Measurements from ENCODE around the gene TSPAN8. TPM values are rescaled to one million over a fixed set of nuclear protein-coding genes. Genes with fewer than 3 reads are reported as not detected.

The TSPAN8 gene
- total and polyA plus RNA-seq, 9 of the 15 experiments (the other 6 are each of a cell fraction or from before 2014, with no cell fraction given), result 0.11 to 0.55 (median 0.25) TPM; not detected in 2

DNA sequence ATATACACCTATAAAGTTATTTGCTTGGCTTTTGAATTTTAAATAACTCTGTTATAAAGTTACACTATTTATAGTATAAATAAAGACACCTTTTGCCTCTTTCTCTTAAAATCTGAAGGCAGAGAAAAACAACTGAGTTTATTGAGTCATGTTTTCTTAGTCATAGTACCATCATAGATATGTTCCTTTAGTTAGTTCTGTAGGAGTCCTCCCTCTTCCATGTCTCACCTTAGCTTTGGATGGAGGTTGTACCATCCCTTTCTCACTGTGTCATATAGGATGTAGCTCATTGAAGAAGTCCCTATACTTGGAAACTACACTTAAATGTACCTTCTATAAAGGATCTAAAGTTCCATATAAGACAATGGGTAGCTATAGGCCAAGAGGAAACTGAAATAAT lies 39.7 kb upstream of the TSPAN8 start:
- DNase-seq (ENCODE audit: extremely low read depth in 1 of 4, low spot score in 3 of 4) (no peak), ATAC-seq (no peak), FAIRE-seq (no peak)
- Histone ChIP-seq H3K4me1 (replicated peaks in 1 of 2; ENCODE audit: control insufficient read depth in 2 of 2, insufficient read depth in 2 of 2, low read length in 2 of 2) (no peaks in the 10 kb centered on the region), H3K9me3 (replicated peaks; ENCODE audit: control insufficient read depth, insufficient read depth, low read depth, low read length) (no peaks in the 10 kb centered on the region), H3K9ac (ENCODE audit: insufficient read depth in 1 of 2, low read depth in 2 of 2, low read length in 2 of 2) (no peak overlapping the region), H2AFZ (ENCODE audit: low read depth, low read length) (no peak overlapping the region), H3K79me2 (ENCODE audit: control insufficient read depth, insufficient read depth, low read length) (no peaks in the 10 kb centered on the region), H3K4me3 (no peak overlapping the region), H3K27ac (ENCODE audit: extremely low read depth, low read depth, low read length) (no peak overlapping the region), H3K9me1 (ENCODE audit: control insufficient read depth, insufficient read depth, low read length) (no peaks in the 10 kb centered on the region), H3K36me3 (ENCODE audit: control insufficient read depth, insufficient read depth, low read length) (no peaks in the 10 kb centered on the region), H4K20me1 (replicated peaks; ENCODE audit: control insufficient read depth, insufficient read depth, low read length) (no peaks in the 10 kb centered on the region), H3K4me2 (ENCODE audit: insufficient read depth, low read length) (no peak overlapping the region), H3K27me3 (ENCODE audit: control insufficient read depth in 2 of 2, insufficient read depth in 2 of 2, low read length in 2 of 2) (no peaks in the 10 kb centered on the region; a peak in 1 of 5 replicates)
- ChIA-PET CTCF (ENCODE audit: low intra/inter-chr PET ratio) (no interaction called here), POLR2A (interaction anchor here (0.6 to 0.9 kb wide), 2 partner anchors 8 to 19 kb away, joined by 3 read pairs; no protein-coding TSS in a partner anchor)
- intact Hi-C loops (cut with micrococcal nuclease), result no loop called here
- BruUV-seq (replicated peaks), result no TSS peak
- no peak for TF ChIP-seq NUFIP1 (IDR thresholded peaks at IDR 0.05; ENCODE audit: partially characterized antibody)
- TF ChIP-seq, protein P1, sequence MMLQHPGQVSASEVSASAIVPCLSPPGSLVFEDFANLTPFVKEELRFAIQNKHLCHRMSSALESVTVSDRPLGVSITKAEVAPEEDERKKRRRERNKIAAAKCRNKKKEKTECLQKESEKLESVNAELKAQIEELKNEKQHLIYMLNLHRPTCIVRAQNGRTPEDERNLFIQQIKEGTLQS (IDR thresholded peaks at IDR 0.05), result no peak
- TF ChIP-seq, protein P1 (CRISPR knock-in tag; conservative IDR thresholded peaks at IDR 0.05), result no peak
- TF ChIP-seq NFATC3 (IDR thresholded peaks at IDR 0.05), result no peak
- TF ChIP-seq, protein P2, sequence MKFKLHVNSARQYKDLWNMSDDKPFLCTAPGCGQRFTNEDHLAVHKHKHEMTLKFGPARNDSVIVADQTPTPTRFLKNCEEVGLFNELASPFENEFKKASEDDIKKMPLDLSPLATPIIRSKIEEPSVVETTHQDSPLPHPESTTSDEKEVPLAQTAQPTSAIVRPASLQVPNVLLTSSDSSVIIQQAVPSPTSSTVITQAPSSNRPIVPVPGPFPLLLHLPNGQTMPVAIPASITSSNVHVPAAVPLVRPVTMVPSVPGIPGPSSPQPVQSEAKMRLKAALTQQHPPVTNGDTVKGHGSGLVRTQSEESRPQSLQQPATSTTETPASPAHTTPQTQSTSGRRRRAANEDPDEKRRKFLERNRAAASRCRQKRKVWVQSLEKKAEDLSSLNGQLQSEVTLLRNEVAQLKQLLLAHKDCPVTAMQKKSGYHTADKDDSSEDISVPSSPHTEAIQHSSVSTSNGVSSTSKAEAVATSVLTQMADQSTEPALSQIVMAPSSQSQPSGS (CRISPR knock-in tag; IDR thresholded peaks at IDR 0.05), result no peak
- TF ChIP-seq NFE2 (IDR thresholded peaks at IDR 0.05; ENCODE audit: low read depth), result no peak
- in situ Hi-C loops (cut with MboI), result no loop called here
